H1 (cell line): Measurements from ENCODE around the gene EIF2S2. TPM values are rescaled to one million over a fixed set of nuclear protein-coding genes. Genes with fewer than 3 reads are reported as not detected.

Experiments used
- CTCF ChIA-PET: fragments of 300-600 bp; sonication (Branson Sonifier 250); formaldehyde crosslinking; loops from one replicate; lab custom pipeline; 2021; ENCODE audit not compliant: partially characterized antibody; lab: Charles Lee
- POLR2A ChIA-PET: fragments of 300-600 bp; sonication (Branson Sonifier 250); formaldehyde crosslinking; loops from one replicate; lab custom pipeline; 2021; ENCODE audit warnings: inconsistent platforms; ENCODE audit not compliant: partially characterized antibody; lab: Charles Lee
- DNase-seq, 2 experiments: peaks; one replicate each; pipeline versions ENCODE4 v3.0.0 to v3.0.0-alpha.2; 2010 to 2022; ENCODE audit warnings: low spot score in 2 of 2, low read depth in 1 of 2, mixed read lengths in 1 of 2
- FAIRE-seq: peaks from 2 replicates; lab custom pipeline; 2011; peaks lifted over from hg19 to GRCh38; lab: Jason Lieb, UNC
- H2AFZ ChIP-seq: 2 replicates; pipeline ENCODE4 v1.8.1; 2012; ENCODE audit warnings: low read length, inconsistent platforms
- H2AK5ac ChIP-seq: 2 replicates; pipeline ENCODE4 v1.6.1; 2013; ENCODE audit warnings: low read depth, low read length
- H2BK120ac ChIP-seq: replicated peaks from 2 replicates; pipeline ENCODE3; 2013; ENCODE audit warnings: low read depth, low read length, inconsistent platforms
- H2BK12ac ChIP-seq: 2 replicates; pipeline ENCODE4 v1.6.1; 2013; ENCODE audit warnings: low read depth, low read length
- H2BK15ac ChIP-seq: 2 replicates; pipeline ENCODE4 v1.6.1; 2013; ENCODE audit warnings: low read length
- H2BK20ac ChIP-seq: 2 replicates; pipeline ENCODE4 v1.6.1; 2013; ENCODE audit warnings: low read length
- H2BK5ac ChIP-seq: 2 replicates; pipeline ENCODE4 v1.6.1; 2013; ENCODE audit warnings: low read depth, low read length
- H3K14ac ChIP-seq: 2 replicates; pipeline ENCODE4 v1.6.1; 2013; ENCODE audit warnings: inconsistent platforms; ENCODE audit not compliant: insufficient read length
- H3K18ac ChIP-seq: 2 replicates; pipeline ENCODE4 v1.6.1; 2013; ENCODE audit warnings: low read length; ENCODE audit errors: extremely low read depth
- H3K23ac ChIP-seq: 2 replicates; pipeline ENCODE4 v1.6.1; 2013; ENCODE audit warnings: inconsistent platforms; ENCODE audit not compliant: insufficient read length
- H3K23me2 ChIP-seq: 2 replicates; pipeline ENCODE4 v1.6.1; 2013; ENCODE audit warnings: low read depth, low read length
- H3K27ac ChIP-seq: 2 replicates; pipeline ENCODE4 v1.6.1; 2011; ENCODE audit warnings: low read depth, low read length, inconsistent platforms
- H3K27me3 ChIP-seq, 4 experiments: replicated peaks in 1 of 4; 1 replicate in 1 of 4; 2 replicates in 3 of 4; pipeline versions ENCODE4 v1.6.1 to v1.8.1; 2011 to 2013; ENCODE audit warnings: low read length in 3 of 4, mild to moderate bottlenecking in 3 of 4, inconsistent platforms in 2 of 4, mixed read lengths in 2 of 4, moderate library complexity in 1 of 4; ENCODE audit not compliant: control insufficient read depth in 3 of 4, insufficient read depth in 3 of 4; ENCODE audit errors: extremely low read depth in 1 of 4
- H3K36me3 ChIP-seq, 4 experiments: 2 replicates each; pipeline versions ENCODE4 v1.6.1 to v1.8.1; 2011 to 2013; ENCODE audit warnings: mild to moderate bottlenecking in 4 of 4, low read length in 3 of 4, moderate library complexity in 2 of 4, control low read depth in 1 of 4, inconsistent platforms in 1 of 4; ENCODE audit not compliant: insufficient read depth in 4 of 4, control insufficient read depth in 2 of 4
- H3K4ac ChIP-seq: replicated peaks from 2 replicates; pipeline ENCODE3; 2013; ENCODE audit warnings: low read length, low read depth, mixed read lengths, inconsistent platforms; ENCODE audit not compliant: insufficient read length
- H3K4me1 ChIP-seq, 4 experiments: replicated peaks in 1 of 4; 1 replicate in 1 of 4; 2 replicates in 3 of 4; pipeline versions ENCODE4 v1.6.1 to v1.8.1; 2011 to 2013; ENCODE audit warnings: low read length in 3 of 4, inconsistent platforms in 2 of 4, mixed read lengths in 1 of 4; ENCODE audit not compliant: insufficient read depth in 4 of 4, control insufficient read depth in 3 of 4
- H3K4me2 ChIP-seq, 2 experiments: 2 replicates each; pipeline versions ENCODE4 v1.6.1 to v1.8.1; 2011 to 2013; ENCODE audit warnings: low read depth in 2 of 2, low read length in 2 of 2, control low read depth in 1 of 2, inconsistent platforms in 1 of 2, mild to moderate bottlenecking in 1 of 2; ENCODE audit not compliant: insufficient read depth in 1 of 2
- H3K4me3 ChIP-seq, 4 experiments: fragments of 200-600, 300-600 bp in 1 of 4; sonication (generic), shearing (Covaris generic), sonication (Bioruptor Twin) in 1 of 4; 2 replicates each; pipeline versions ENCODE4 v1.5.1 to v1.8.1; 2011 to 2016; ENCODE audit warnings: low read length in 4 of 4, low read depth in 3 of 4, control low read depth in 2 of 4, inconsistent platforms in 2 of 4, mild to moderate bottlenecking in 2 of 4, mixed read lengths in 1 of 4, moderate library complexity in 1 of 4; ENCODE audit not compliant: insufficient read depth in 2 of 4; ENCODE audit errors: extremely low read depth in 1 of 4
- H3K56ac ChIP-seq: replicated peaks from 2 replicates; pipeline ENCODE3; 2013; ENCODE audit warnings: low read depth, mild to moderate bottlenecking, mixed read lengths, low read length, inconsistent platforms; ENCODE audit not compliant: insufficient read length
- H3K79me1 ChIP-seq: 2 replicates; pipeline ENCODE4 v1.6.1; 2013; ENCODE audit warnings: low read depth, low read length, control low read depth
- H3K79me2 ChIP-seq, 2 experiments: 2 replicates each; pipeline versions ENCODE4 v1.6.1 to v1.8.1; 2012 to 2013; ENCODE audit warnings: low read length in 2 of 2, mild to moderate bottlenecking in 2 of 2, inconsistent platforms in 1 of 2; ENCODE audit not compliant: insufficient read depth in 2 of 2, control insufficient read depth in 1 of 2
- H3K9ac ChIP-seq, 4 experiments: replicated peaks in 1 of 4; 1 replicate in 1 of 4; 2 replicates in 3 of 4; pipeline versions ENCODE4 v1.6.1 to v1.8.1; 2011 to 2013; ENCODE audit warnings: low read depth in 3 of 4, low read length in 3 of 4, control low read depth in 2 of 4, mild to moderate bottlenecking in 2 of 4, moderate library complexity in 2 of 4, inconsistent platforms in 1 of 4; ENCODE audit errors: extremely low read depth in 1 of 4
- H3K9me3 ChIP-seq, 2 experiments: 2 replicates each; pipeline versions ENCODE4 v1.6.1 to v1.8.1; 2012 to 2013; ENCODE audit warnings: mild to moderate bottlenecking in 2 of 2, moderate library complexity in 2 of 2, control low read depth in 1 of 2, inconsistent platforms in 1 of 2, low read depth in 1 of 2, low read length in 1 of 2, mixed read lengths in 1 of 2; ENCODE audit not compliant: insufficient read depth in 2 of 2
- H4K20me1 ChIP-seq, 2 experiments: replicated peaks in 1 of 2; 2 replicates each; pipeline versions ENCODE3 to v1.8.1; 2011 to 2013; ENCODE audit warnings: inconsistent platforms in 2 of 2, low read length in 2 of 2, mild to moderate bottlenecking in 1 of 2; ENCODE audit not compliant: insufficient read depth in 2 of 2, control insufficient read depth in 1 of 2
- H4K5ac ChIP-seq: 2 replicates; pipeline ENCODE4 v1.6.1; 2013; ENCODE audit warnings: low read length, low read depth, mixed read lengths, inconsistent platforms; ENCODE audit not compliant: insufficient read length
- H4K8ac ChIP-seq: 2 replicates; pipeline ENCODE4 v1.8.0; 2013; ENCODE audit warnings: mild to moderate bottlenecking, moderate library complexity, low read length, inconsistent platforms; ENCODE audit not compliant: insufficient read depth; ENCODE audit errors: extremely low read depth
- H4K91ac ChIP-seq: replicated peaks from 2 replicates; pipeline ENCODE3; 2013; ENCODE audit warnings: low read length, mixed read lengths, inconsistent platforms; ENCODE audit not compliant: insufficient read length
- CEBPB ChIP-seq: IDR thresholded peaks from 2 replicates; pipeline ENCODE4 v1.6.1; 2012; ENCODE audit warnings: low read depth, low read length
- NANOG ChIP-seq: IDR thresholded peaks from 2 replicates; pipeline ENCODE4 v1.6.1; 2011; ENCODE audit warnings: low read length, low read depth, mild to moderate bottlenecking, inconsistent platforms; ENCODE audit not compliant: insufficient read depth, poor library complexity, severe bottlenecking
- SIX5 ChIP-seq: IDR thresholded peaks from 2 replicates; pipeline ENCODE4 v1.6.1; 2011; ENCODE audit warnings: mild to moderate bottlenecking, low read depth, low read length
- TBP ChIP-seq: IDR thresholded peaks from 2 replicates; pipeline ENCODE4 v1.6.1; 2011; ENCODE audit warnings: low read depth, low read length, improper control_type of control experiment
- WGBS, 2 experiments: shearing (Covaris generic) in 1 of 2; methylation state at CpG; one replicate each; pipeline versions ENCODE4 v1.1.6 to v1.1.7; 2013 to 2015; ENCODE audit warnings: low lambda C conversion rate in 2 of 2, mixed read lengths in 2 of 2, inconsistent platforms in 1 of 2, low coverage in 1 of 2, missing lambda C conversion rate in 1 of 2; ENCODE audit not compliant: insufficient replicate concordance in 2 of 2, insufficient coverage in 1 of 2, insufficient read length in 1 of 2; ENCODE audit errors: extremely low coverage in 1 of 2, missing lambda C conversion rate in 1 of 2; 5-methylcytosine and 5-hydroxymethylcytosine counted together
- polyA plus RNA-seq, 7 experiments: library from polyadenylated mRNA; depleted of rRNA in 3 of 7; stranded (reverse) in 5 of 7; unstranded in 2 of 7; fragments of >200 nt in 5 of 7; fragments of 200-250 nt in 2 of 7; gene quantifications; 1 replicate in 5 of 7; 2 replicates in 1 of 7; 4 replicates in 1 of 7; pipeline versions ENCODE4 v1.2.1 to v1.2.3, GENCODE V29; 2011 to 2013; ENCODE audit warnings: missing spikeins in 2 of 7, mixed read lengths in 2 of 7
- total RNA-seq: library from RNA; stranded (reverse); fragmentation: NEBNext Ultra II Directional; extraction: Animal tissue kit (Norgen Biotek cat#: 25700); gene quantifications from 2 replicates; pipeline ENCODE4 v1.2.1, GENCODE V29; 2021

Gene EIF2S2
- total and polyA plus RNA-seq, 2 of the 8 experiments (the other 6 are each of a cell fraction or from before 2014, with no cell fraction given): 59.5 to 142 TPM

DNA sequence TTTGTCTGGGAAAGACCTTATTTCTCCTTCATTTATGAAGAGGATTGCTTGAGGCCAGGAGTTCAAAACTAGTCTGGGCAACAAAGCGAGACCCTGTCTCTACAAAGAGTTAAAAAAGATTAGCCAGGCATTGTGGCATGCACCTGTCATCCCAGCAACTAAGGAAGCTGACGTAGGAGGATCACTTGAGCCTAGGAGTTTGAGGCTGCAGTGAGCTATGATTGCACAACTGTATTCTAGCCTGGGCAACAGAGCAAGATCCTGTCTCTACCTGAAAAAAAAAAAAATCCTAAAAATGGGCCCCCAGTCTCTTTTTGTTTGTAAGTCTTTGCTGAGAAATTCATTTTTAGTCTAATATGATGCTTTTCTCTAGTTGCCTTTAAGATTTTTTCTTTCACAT is 29.2 kb upstream of the EIF2S2 start:
- WGBS, 2 experiments: 74% methylated on average over 2 of the region's 2 CpGs; no CpG with 5 or more reads in 1 of the 2 experiments
- no peak overlapping the region for H2BK20ac ChIP-seq
- H3K9me3 ChIP-seq: no peaks in the 10 kb centered on the region
- no peak overlapping the region for H4K5ac ChIP-seq
- H3K27ac ChIP-seq: no peak overlapping the region
- no peaks in the 10 kb centered on the region for H3K79me1 ChIP-seq
- no peaks in the 10 kb centered on the region for H3K36me3 ChIP-seq
- H3K4me1 ChIP-seq: no peaks in the 10 kb centered on the region
- H2BK15ac ChIP-seq: no peak overlapping the region
- POLR2A ChIA-PET: no interaction called here
- H3K23ac ChIP-seq: no peak overlapping the region
- TF ChIP-seq NANOG: no peak
- TF ChIP-seq TBP: no peak
- 0 out of 2 replicates have a peak, but pooled peaks have one; percentile 3 for TF ChIP-seq CEBPB
- TF ChIP-seq SIX5: no peak
- TF ChIP-seq, all 59 proteins: peak for 1
- FAIRE-seq (no peak), DNase-seq (no peak)
- Histone ChIP-seq H3K4me3 (no peak overlapping the region), H2AK5ac (no peak overlapping the region), H4K20me1 (no peaks in the 10 kb centered on the region), H3K4me2 (no peak overlapping the region), H3K14ac (no peak overlapping the region), H3K79me2 (no peaks in the 10 kb centered on the region), H3K23me2 (no peaks in the 10 kb centered on the region), H4K91ac (no peak overlapping the region), H3K27me3 (no peaks in the 10 kb centered on the region), H2BK5ac (no peak overlapping the region), H3K9ac (no peak overlapping the region), H3K18ac (no peak overlapping the region), H2BK12ac (no peak overlapping the region), H2AFZ (no peak overlapping the region), H4K8ac (no peak overlapping the region), H2BK120ac (no peak overlapping the region), H3K4ac (no peak overlapping the region), H3K56ac (no peak overlapping the region)
- CTCF ChIA-PET: no interaction called here
